K562 (cell line): Measurements from ENCODE around the gene MLX. TPM values are rescaled to one million over a fixed set of nuclear protein-coding genes. Genes with fewer than 3 reads are reported as not detected.
A peak's percentile ranks its signal among the peaks of the same experiment; 100 is the strongest.

Experiments used
- ATF1 ChIP-seq, 2 experiments: fragments of 450-650 bp in 1 of 2; IDR thresholded peaks; 2 replicates each; pipeline ENCODE4 v1.6.1; 2016; ENCODE audit warnings: missing compliant biosample characterization in 1 of 2, missing genetic modification characterization in 1 of 2
- CBX3 ChIP-seq, 2 experiments: IDR thresholded peaks; 1 replicate in 1 of 2; 2 replicates in 1 of 2; pipeline ENCODE4 v1.6.1; 2012; ENCODE audit warnings: inconsistent platforms in 2 of 2, low read length in 2 of 2, borderline replicate concordance in 1 of 2, control low read depth in 1 of 2
- DMBX1 ChIP-seq: fragments of 250-450 bp; sonication (Bioruptor Pico); IDR thresholded peaks from 2 replicates; pipeline ENCODE4 v1.8.0; 2022; ENCODE audit warnings: inconsistent platforms, mild to moderate bottlenecking, moderate library complexity, borderline replicate concordance
- GABPB2 ChIP-seq: fragments of 250-450 bp; sonication (Bioruptor Pico); conservative IDR thresholded peaks from 2 replicates; pipeline ENCODE4 v1.5.1; 2021; ENCODE audit warnings: mild to moderate bottlenecking
- HNRNPLL ChIP-seq: fragments of 200-400 bp; formaldehyde crosslinking; IDR thresholded peaks from 2 replicates; pipeline ENCODE4 v1.6.1; 2017; ENCODE audit warnings: low read length, low read depth, mild to moderate bottlenecking; ENCODE audit not compliant: poor library complexity, severe bottlenecking
- MAZ ChIP-seq, 2 experiments: fragments of 450-650 bp in 1 of 2; sonication (generic) in 1 of 2; formaldehyde crosslinking; IDR thresholded peaks in 1 of 2; conservative IDR thresholded peaks in 1 of 2; 2 replicates each; pipeline versions ENCODE4 v1.4.0 to v1.5.0; 2020; ENCODE audit warnings: mild to moderate bottlenecking in 1 of 2, missing genetic modification reagents in 1 of 2
- POLR2AphosphoS5 ChIP-seq: IDR thresholded peaks from 2 replicates; pipeline ENCODE4 v1.6.1; 2011; ENCODE audit warnings: mild to moderate bottlenecking, low read depth, low read length, moderate library complexity; ENCODE audit not compliant: control insufficient read depth, insufficient read depth
- RHOXF2B ChIP-seq: fragments of 250-450 bp; sonication (Bioruptor Pico); conservative IDR thresholded peaks from 2 replicates; pipeline ENCODE4 v1.5.1; 2021
- SMARCC2 ChIP-seq: fragments of 450-650 bp; IDR thresholded peaks from 2 replicates; pipeline ENCODE4 v1.6.1; 2017; ENCODE audit warnings: antibody characterized with exemption, moderate library complexity, mild to moderate bottlenecking, low read depth
- ZNF124 ChIP-seq: sonication (generic); formaldehyde crosslinking; IDR thresholded peaks from 2 replicates; pipeline ENCODE4 v1.8.1; 2022; ENCODE audit warnings: missing genetic modification reagents
- ZNF133 ChIP-seq: fragments of 250-450 bp; sonication (Bioruptor Pico); IDR thresholded peaks from 2 replicates; pipeline ENCODE4 v1.4.0; 2020; ENCODE audit warnings: mild to moderate bottlenecking
- ZNF140 ChIP-seq: fragments of 250-450 bp; sonication (Bioruptor Pico); IDR thresholded peaks from 2 replicates; pipeline ENCODE4 v1.8.0; 2021; ENCODE audit warnings: moderate library complexity, mild to moderate bottlenecking, inconsistent platforms
- ZNF197 ChIP-seq: fragments of 200-800 bp; sonication (Bioruptor generic); IDR thresholded peaks from 2 replicates; pipeline ENCODE4 v1.6.1; 2016; ENCODE audit warnings: low read depth, missing genetic modification characterization, missing compliant biosample characterization
- ZNF274 ChIP-seq: IDR thresholded peaks from 2 replicates; pipeline ENCODE4 v1.6.1; 2011; ENCODE audit warnings: low read depth, mild to moderate bottlenecking, low read length, moderate library complexity, borderline replicate concordance
- ZNF696 ChIP-seq: fragments of 250-450 bp; sonication (Bioruptor Pico); conservative IDR thresholded peaks from 2 replicates; pipeline ENCODE4 v1.4.0; 2020; ENCODE audit warnings: mild to moderate bottlenecking, moderate library complexity
- polyA plus RNA-seq, 8 experiments: library from polyadenylated mRNA; depleted of rRNA in 4 of 8; stranded (reverse) in 5 of 8; unstranded in 3 of 8; fragments of >200 nt; fragmentation: Nextera tagmentation in 2 of 8; fragmentation: Illumina TruSeq in 1 of 8; extraction: Ambion mirVana in 2 of 8; extraction: Trizol in 1 of 8; gene quantifications; 2 replicates each; pipeline versions ENCODE4 v1.2.1 to v1.2.3, GENCODE V29; 2011 to 2014; ENCODE audit warnings: inconsistent platforms in 1 of 8, missing spikeins in 1 of 8
- total RNA-seq, 7 experiments: library from RNA; depleted of rRNA in 6 of 7; stranded (reverse); fragments of >200 nt in 6 of 7; fragmentation: Illumina TruSeq in 2 of 7; extraction: Trizol in 2 of 7; gene quantifications; 2 replicates each; pipeline versions ENCODE4 v1.2.1 to v1.2.3, GENCODE V29; 2011 to 2021; ENCODE audit warnings: low replicate concordance in 1 of 7
- TF ChIP-seq, protein P1 (sequence below): fragments of 450-650 bp; conservative IDR thresholded peaks from 2 replicates; pipeline ENCODE4 v1.6.1; 2016; ENCODE audit warnings: missing genetic modification characterization, low read depth, mild to moderate bottlenecking, missing compliant biosample characterization, moderate library complexity
- TF ChIP-seq, protein P2 (sequence below): sonication (generic); formaldehyde crosslinking; IDR thresholded peaks from 2 replicates; pipeline ENCODE4 v1.4.0; 2020; ENCODE audit warnings: mild to moderate bottlenecking, missing genetic modification reagents
- TF ChIP-seq, protein P3 (sequence below): sonication (generic); formaldehyde crosslinking; IDR thresholded peaks from 2 replicates; pipeline ENCODE4 v1.8.0; 2022; ENCODE audit warnings: mild to moderate bottlenecking, missing genetic modification reagents
- TF ChIP-seq, protein P4 (sequence below): fragments of 250-450 bp; sonication (Bioruptor Pico); IDR thresholded peaks from 2 replicates; pipeline ENCODE4 v1.5.0; 2021; ENCODE audit warnings: mild to moderate bottlenecking, moderate library complexity

MLX gene
- total and polyA plus RNA-seq, 9 of the 15 experiments (the other 6 are each of a cell fraction or from before 2014, with no cell fraction given), result 42.9 to 100 (median 58.9) TPM

DNA sequence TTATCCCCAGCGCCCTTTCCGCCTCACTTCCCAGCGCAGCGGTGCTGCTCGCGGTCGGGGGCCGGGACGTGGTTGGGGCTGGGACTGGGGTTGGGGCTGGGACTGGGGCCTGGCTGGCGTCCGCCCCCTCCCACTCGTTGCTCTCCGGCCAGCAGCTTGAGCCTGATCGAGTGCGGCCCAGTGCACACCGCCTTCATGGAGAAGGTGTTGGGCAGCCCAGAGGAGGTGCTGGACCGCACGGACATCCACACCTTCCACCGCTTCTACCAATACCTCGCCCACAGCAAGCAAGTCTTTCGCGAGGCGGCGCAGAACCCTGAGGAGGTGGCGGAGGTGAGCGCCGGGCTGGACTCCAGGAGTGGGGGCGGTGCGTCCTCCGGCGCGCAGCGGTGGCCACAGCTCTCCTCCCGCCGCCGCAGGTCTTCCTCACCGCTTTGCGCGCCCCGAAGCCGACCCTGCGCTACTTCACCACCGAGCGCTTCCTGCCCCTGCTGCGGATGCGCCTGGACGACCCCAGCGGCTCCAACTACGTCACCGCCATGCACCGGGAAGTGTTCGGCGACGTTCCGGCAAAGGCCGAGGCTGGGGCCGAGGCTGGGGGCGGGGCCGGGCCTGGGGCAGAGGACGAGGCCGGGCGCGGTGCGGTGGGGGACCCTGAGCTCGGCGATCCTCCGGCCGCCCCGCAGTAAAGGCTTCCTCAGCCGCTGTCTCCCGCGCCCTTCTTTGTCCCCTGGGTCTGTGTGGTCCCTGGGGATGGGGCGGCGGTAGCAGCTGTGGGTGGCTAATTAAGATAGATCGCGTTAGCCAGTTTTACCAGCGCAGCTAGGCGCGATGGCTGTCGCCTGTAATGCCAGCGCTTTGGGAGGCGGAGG lies 12.4 kb upstream of the MLX start (continued):
- TF ChIP-seq, protein P1, sequence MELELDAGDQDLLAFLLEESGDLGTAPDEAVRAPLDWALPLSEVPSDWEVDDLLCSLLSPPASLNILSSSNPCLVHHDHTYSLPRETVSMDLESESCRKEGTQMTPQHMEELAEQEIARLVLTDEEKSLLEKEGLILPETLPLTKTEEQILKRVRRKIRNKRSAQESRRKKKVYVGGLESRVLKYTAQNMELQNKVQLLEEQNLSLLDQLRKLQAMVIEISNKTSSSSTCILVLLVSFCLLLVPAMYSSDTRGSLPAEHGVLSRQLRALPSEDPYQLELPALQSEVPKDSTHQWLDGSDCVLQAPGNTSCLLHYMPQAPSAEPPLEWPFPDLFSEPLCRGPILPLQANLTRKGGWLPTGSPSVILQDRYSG (tag), result no peak
- TF ChIP-seq DMBX1 (CRISPR knock-in tag) (no peak), ZNF133 (CRISPR knock-in tag) (no peak), POLR2AphosphoS5 (peak; percentile 52), ZNF197 (CRISPR knock-in tag) (no peak), SMARCC2 (no peak), ATF1 (CRISPR knock-in tag; IDR thresholded peaks at IDR 0.05) (peak; percentile 75), ATF1 (tag; IDR thresholded peaks at IDR 0.05) (peak; percentile 94), ZNF696 (no peak), MAZ (CRISPR knock-in tag; conservative IDR thresholded peaks at IDR 0.05 in 1 of 2, IDR thresholded peaks at IDR 0.05 in 1 of 2) (peak; percentile 66 to 92), GABPB2 (no peak), RHOXF2B (CRISPR knock-in tag) (no peak), HNRNPLL (peak; percentile 96), ZNF124 (CRISPR knock-in tag) (no peak), CBX3 (IDR thresholded peaks at IDR 0.05; ENCODE audit: borderline replicate concordance in 1 of 2, low read length in 2 of 2) (no peak), ZNF140 (CRISPR knock-in tag) (no peak), ZNF274 (no peak)
- TF ChIP-seq, protein P2, sequence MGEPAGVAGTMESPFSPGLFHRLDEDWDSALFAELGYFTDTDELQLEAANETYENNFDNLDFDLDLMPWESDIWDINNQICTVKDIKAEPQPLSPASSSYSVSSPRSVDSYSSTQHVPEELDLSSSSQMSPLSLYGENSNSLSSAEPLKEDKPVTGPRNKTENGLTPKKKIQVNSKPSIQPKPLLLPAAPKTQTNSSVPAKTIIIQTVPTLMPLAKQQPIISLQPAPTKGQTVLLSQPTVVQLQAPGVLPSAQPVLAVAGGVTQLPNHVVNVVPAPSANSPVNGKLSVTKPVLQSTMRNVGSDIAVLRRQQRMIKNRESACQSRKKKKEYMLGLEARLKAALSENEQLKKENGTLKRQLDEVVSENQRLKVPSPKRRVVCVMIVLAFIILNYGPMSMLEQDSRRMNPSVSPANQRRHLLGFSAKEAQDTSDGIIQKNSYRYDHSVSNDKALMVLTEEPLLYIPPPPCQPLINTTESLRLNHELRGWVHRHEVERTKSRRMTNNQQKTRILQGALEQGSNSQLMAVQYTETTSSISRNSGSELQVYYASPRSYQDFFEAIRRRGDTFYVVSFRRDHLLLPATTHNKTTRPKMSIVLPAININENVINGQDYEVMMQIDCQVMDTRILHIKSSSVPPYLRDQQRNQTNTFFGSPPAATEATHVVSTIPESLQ, result 0 out of 2 replicates have a peak, but pooled peaks have one; percentile 71
- TF ChIP-seq, protein P3, sequence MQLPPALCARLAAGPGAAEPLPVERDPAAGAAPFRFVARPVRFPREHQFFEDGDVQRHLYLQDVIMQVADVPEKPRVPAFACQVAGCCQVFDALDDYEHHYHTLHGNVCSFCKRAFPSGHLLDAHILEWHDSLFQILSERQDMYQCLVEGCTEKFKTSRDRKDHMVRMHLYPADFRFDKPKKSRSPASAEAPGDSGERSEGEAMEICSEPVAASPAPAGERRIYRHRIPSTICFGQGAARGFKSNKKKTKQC (CRISPR knock-in tag), result no peak
- TF ChIP-seq, protein P4, sequence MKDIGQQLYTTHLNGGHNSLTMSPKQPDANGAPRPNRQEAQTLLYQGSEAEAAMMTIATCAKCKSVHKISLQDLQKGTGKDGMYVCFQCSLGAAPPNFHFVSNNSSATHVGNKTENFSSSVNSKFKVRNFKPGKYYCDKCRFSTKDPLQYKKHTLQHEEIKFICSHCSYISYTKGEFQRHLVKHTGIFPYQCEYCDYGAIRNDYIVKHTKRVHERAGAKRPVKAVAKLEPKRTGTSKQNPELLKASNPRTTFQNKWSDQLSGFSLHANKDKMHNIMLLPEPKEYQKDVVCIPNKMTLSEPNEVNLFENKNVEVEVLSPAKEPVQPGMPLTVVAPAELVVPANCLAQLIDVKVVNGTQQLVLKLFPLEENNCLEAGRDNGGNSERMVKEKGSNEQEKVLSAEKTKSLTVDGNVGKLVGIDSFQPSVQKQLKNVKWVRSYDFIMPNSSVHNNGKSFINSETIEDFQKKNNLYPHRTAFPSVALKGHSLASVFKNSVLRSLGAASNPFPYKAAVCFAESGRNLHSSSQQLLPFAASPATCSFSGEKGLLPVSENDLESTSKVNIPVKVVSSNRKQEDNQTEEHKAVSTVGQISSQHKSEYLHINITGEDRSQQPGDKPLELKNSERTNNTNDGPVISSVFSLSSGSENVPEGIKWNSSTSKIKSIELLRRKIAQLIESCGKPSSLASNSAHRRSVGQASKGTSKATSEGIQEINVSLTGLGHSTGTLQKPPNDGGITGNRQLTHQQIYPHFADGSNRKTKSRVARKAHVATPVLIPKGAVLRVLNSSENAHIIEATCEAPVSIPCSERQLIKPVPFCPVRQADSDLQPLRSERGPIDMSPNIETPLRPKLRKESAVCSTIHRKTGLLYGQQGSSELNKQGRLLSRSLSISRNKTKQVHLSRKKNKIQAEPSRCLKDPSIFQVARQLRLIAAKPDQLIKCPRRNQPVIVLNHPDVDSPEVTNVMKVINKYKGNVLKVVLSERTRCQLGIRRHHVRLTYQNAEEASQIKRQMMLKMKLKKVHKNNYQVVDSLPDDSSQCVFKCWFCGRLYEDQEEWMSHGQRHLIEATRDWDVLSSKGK (CRISPR knock-in tag), result no peak
